Measurements from ENCODE around the gene PACS2.

DNA sequence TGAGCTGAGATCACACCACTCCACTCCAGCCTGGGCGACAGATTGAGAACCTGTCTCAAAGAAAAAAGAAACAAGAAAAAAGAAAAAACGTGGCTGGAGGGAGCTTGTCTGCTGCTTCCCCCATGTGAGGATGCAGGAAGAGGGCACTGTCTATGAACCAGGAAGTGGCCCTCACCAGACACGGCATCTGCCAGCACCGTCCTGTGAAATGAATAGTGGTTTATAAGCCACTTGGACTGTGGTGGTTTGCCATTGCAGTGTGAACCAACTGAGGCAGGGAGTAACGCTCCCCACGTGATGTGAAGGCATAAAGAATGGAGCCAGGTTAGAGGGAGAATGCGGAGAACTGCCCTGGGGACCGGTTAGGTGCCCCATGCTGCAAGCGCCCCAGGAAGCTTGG, 9.2 kb upstream of the PACS2 start:
- no peak for TF ChIP-seq CTCF (conservative IDR thresholded peaks at IDR 0.05)
- TF ChIP-seq EZH2 (IDR thresholded peaks at IDR 0.05; ENCODE audit: low read depth), result no peak

Measured in PC-9 (cell line).